Suprapubic skin (tissue), 3 donors: ENCODE results near the gene B4GALNT4.

Source experiments
- POLR2A ChIP-seq, 2 donors: fragments of 450-650 bp; IDR thresholded peaks; one replicate each; pipeline ENCODE4 v1.6.1; 2017; ENCODE audit warnings: antibody characterized with exemption in 2 of 2, mild to moderate bottlenecking in 2 of 2, moderate library complexity in 2 of 2
- TF ChIP-seq, protein P1 (sequence below), 2 donors: fragments of 200-600 bp in 1 of 2; fragments of 450-650 bp in 1 of 2; sonication (generic) in 1 of 2; IDR thresholded peaks; one replicate each; pipeline ENCODE4 v1.5.1; 2016 to 2019; ENCODE audit warnings: antibody characterized with exemption in 2 of 2, mild to moderate bottlenecking in 1 of 2, moderate library complexity in 1 of 2

DNA sequence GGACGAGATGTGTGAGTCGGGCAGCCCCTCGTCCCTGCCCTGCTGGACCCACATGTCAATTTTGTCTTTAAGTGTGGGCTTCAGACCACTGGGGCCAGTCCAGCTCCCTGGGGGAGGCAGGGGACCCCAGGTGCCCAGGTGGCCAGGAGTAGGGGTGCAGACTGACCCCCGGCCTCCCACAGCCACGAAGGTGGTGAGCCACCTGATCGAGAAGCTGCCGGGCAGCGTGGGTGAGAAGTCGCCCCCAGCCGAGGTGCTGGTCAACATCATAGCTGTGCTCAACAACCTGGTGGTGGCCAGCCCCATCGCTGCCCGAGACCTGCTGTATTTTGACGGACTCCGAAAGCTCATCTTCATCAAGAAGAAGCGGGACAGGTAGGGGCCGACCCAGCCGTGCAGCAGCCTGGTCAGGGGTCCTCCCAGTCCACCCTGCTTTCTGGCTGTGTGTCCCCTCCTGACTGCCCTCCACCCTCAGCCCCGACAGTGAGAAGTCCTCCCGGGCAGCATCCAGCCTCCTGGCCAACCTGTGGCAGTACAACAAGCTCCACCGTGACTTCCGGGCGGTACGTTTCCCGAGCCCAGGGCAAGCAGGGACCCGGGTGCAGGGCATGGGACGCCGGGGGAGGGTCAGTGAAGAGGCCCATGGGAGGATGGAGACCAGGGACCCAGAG lies 34.6 kb downstream of the B4GALNT4 start:
- TF ChIP-seq POLR2A (IDR thresholded peaks at IDR 0.05) = no peak
- TF ChIP-seq, protein P1, sequence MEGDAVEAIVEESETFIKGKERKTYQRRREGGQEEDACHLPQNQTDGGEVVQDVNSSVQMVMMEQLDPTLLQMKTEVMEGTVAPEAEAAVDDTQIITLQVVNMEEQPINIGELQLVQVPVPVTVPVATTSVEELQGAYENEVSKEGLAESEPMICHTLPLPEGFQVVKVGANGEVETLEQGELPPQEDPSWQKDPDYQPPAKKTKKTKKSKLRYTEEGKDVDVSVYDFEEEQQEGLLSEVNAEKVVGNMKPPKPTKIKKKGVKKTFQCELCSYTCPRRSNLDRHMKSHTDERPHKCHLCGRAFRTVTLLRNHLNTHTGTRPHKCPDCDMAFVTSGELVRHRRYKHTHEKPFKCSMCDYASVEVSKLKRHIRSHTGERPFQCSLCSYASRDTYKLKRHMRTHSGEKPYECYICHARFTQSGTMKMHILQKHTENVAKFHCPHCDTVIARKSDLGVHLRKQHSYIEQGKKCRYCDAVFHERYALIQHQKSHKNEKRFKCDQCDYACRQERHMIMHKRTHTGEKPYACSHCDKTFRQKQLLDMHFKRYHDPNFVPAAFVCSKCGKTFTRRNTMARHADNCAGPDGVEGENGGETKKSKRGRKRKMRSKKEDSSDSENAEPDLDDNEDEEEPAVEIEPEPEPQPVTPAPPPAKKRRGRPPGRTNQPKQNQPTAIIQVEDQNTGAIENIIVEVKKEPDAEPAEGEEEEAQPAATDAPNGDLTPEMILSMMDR (IDR thresholded peaks at IDR 0.05) = no peak
